NCI-H1417 treated with DMSO at 0.1 percent for 48 hours (cell line): ENCODE data around the gene HEATR5A.
A peak's percentile ranks its signal among the peaks of the same experiment; 100 is the strongest.

Source experiments
- DNase-seq: peaks from one replicate; lab custom pipeline; 2025; lab: John Stamatoyannopoulos, UW

HEATR5A gene

DNA sequence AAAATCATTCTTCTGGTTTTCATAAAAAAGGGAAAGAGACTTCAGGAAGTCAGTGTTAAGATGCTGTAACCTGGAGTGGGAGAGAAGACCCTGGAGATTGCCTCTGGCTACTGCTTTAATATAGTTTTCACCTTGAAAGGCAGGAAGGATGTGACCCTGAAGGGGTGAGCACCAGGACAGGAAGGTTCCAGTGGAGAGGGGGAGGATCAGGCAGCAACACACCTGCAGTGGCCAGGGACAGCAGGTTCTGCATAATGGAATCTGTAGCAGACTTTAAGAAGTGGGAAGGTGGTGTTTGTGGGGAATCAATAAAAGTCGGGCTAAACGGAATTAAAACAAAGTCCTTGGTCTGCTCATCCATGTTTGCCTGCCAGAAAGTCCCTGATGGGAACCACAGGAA, 6.3 kb upstream of the HEATR5A start:
- no peak for DNase-seq

- no peak for DNase-seq
Observed at GRCh38 chr14:31425905-31426304, 5.6 kb upstream of the HEATR5A start.

DNA sequence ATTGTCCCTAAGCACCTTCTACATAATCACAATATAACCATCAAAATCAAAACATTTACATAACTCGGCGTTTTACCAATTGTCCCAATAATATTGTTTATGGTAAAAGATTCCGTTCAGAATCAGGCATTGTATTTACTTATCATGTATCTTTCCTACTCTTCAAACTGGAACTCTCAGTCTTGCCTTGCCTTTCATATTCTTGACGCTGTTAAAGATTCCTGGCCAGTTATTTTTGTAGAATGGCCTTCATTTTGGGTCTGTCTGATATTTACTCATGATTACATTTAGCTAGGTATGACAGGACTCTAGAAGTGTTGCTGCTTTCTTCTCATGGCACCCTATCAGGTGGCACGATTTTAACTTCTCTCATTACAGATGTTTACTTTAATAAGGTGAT, 850 bp upstream of the HEATR5A start:
- no peak for DNase-seq

DNA sequence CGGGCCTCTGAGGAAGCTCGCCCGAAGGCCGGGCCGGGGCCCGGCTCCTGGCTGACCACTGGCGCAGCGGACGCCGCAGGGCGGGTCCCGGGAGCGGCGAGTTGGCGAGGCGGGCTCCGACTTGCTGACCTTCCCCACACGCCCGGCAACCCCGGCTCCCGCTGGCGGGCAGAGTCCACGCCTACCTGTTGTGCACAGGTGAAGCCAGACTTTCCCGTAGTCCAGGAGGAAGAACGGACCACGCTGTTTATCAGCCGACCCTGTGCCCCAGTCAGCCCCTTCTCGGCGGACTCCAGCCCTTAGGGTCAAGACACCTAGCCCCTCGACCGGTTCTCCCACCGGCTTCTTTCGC, 407 bp downstream of the HEATR5A start:
- peak; percentile 4 for DNase-seq

- no peak for DNase-seq
Observed at GRCh38 chr14:31419179-31419966, 977 bp downstream of the HEATR5A start.

GRCh38 chr14:31418440-31418839, 1.9 kb downstream of the HEATR5A start:
- no peak for DNase-seq

- DNase-seq, result no peak
Observed at GRCh38 chr14:31414190-31414833, 6.0 kb downstream of the HEATR5A start.

DNA sequence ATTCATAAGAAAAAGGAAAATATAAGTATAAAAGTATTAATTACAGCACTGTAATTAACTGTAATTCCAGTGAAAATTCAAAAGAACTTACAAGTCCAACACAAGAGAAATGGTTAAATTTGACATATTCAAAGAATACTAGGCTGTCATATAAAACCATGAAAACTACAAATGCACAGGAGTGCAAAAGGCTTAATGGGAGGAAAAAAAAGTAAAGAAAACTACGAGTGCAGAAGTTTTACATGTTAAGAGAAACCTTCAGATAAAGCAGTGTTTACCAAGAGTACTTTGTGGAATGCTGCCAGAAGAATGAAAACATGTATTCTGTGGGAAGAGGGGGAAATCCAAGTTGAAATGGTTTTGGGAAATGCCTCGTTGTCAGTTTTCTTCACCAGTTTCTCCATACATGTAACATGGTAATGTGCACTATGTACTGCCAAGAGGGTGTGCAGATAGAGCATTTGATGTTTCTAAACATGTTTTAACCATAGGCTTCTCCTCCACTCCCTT, 9.1 kb downstream of the HEATR5A start:
- no peak for DNase-seq

- DNase-seq, result no peak
Observed at GRCh38 chr14:31410048-31410650, 10.2 kb downstream of the HEATR5A start.

DNA sequence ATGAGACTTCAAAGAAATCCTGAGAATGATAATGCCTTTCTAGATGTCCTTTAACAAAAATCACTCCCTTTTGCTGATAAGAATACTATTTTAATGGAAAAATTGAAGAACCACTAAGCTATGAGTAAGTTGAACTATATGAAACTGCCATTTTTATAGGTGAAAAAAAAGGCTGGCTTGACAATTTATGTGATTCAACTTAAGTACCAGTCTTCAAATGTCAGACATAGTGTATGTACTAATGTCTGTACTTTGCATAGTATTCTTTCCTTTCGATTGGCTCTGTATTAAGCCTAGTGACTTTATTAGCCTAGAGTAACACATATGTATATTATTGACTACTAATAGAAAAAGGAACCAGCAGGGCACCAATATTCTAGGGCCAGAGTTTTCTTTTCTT, 11.9 kb downstream of the HEATR5A start:
- no peak for DNase-seq

DNA sequence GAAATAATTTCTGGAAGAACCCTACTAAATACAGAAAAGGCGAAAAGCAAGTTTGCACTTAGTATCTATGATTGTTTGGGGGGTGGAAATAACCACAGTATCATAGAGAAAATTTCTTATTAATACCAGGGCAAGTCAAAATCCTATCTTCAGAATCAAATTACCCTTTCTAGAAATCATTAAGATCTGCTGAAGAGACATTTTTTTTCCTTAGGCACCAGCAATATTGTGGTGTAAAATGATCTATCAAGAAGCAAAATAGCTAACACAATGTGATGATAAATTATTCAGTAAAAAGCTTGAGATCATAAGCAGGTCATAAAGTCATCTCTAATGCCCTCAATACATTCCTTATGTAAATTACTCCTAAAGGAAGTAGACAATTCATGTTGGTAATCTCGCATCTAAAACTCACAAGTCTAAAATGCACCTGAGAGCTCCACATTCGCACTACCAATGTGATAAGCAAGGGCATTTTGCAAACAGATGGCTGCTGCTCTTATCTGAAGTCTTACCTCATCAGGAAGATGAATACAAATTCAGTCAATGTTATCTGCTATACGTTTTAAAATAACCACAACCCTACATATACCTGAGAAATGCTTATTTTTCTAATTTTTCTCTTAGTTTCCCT, 14.6 kb downstream of the HEATR5A start:
- no peak for DNase-seq

GRCh38 chr14:31405106-31405505, 15.2 kb downstream of the HEATR5A start:
- DNase-seq, result no peak

- DNase-seq, result no peak
Observed at GRCh38 chr14:31403707-31404106, 16.6 kb downstream of the HEATR5A start.

GRCh38 chr14:31402764-31403439, 17.4 kb downstream of the HEATR5A start:
- no peak for DNase-seq

- no peak for DNase-seq
Observed at GRCh38 chr14:31401369-31401932, 18.9 kb downstream of the HEATR5A start.

- DNase-seq, result no peak
Observed at GRCh38 chr14:31400031-31400638, 20.2 kb downstream of the HEATR5A start.

DNA sequence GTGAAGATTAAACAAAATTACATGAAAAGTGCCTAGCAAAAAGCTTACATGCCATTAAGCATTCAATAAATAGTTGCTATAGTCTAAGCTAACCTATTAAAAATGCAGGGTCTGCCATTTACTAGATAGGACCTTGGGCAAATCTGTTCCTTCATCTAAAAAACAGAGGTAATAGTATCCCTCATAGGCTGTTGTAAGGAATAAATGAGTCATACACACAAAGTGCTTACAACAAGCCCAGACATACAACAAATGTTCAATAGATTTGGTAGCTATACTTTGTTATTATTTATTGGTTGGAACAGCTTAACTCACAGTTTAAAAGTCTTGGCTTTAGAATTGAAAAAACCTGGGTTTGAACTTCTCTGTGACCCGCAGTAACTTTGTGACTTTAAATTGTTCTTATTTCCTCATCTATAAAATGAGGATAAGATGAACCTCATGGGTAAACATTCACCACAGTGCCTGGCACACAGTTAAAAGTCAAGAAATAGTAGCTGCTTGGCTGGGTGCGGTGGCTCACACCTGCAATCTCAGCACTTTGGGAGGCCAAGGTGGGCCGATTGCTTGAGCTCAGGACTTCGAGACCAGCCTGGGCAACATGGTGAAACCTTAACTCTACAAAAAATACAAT, 24.7 kb downstream of the HEATR5A start:
- DNase-seq, result no peak

DNA sequence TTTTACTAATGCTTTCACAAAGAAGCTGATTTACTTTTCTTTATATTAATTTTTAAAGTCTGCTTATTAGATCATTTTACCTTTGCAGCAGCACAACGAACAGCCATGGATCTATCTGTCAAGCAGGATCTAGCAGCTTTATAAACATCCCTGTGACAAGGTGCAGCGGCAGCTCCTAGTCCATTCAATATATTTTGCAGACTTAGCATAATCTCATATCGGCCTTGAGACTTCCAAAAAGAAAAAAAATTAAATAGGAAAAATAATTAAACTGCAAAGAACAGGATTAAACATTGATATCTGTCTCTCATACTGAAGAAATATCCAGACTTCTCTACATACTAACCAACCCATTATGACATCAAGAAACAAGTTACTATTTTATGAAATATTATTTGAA, 25.2 kb downstream of the HEATR5A start:
- no peak for DNase-seq

DNA sequence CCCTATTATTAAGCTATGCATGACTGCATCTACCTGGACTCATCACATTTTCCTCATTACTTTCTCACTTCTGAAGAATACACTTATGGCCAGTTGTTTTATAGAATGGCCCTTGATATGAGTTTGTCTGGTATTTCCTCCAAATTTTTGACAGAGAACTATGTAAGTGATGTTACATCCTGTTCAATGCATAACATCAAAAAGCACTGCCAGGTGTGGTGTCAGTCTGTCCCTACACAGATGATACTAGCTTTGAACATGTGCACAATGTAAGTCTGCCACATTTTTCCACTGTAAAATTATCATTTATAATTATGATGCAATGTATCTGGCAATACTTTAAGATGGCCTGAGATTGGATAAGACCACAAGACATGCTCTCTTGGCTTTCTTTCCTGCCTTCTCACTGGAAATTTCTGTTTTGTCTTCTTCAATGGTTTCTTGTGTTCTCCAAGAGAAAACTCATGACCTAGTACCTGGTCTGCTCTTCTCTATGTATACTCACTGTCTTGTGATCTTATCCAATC, 28.3 kb downstream of the HEATR5A start:
- no peak for DNase-seq

DNA sequence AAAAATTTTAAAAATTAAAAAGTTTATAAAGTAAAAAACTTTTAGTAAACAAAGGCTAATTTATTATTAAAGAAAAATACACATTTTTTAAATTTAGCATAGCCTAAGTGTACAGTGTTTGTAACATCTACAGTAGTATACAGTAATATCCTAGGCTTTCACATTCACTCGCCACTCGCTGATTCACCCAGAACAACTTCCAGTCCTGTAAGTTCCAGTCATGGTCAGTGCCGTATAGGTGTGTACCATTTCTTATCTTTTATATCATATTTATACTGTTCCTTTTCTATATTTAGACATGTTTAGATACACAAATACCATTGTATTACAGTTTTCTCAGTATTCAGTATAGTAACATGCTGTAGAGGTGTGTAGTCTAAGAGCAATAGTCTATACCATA, 28.9 kb downstream of the HEATR5A start:
- DNase-seq, result no peak

GRCh38 chr14:31389946-31390345, 30.4 kb downstream of the HEATR5A start:
- DNase-seq, result no peak
